T-helper 17 cell (primary cell): ENCODE data around the gene ACSF2. TPM values are rescaled to one million over a fixed set of nuclear protein-coding genes. Genes with fewer than 3 reads are reported as not detected.
A peak's percentile ranks its signal among the peaks of the same experiment; 100 is the strongest.

Source experiments
- ATAC-seq: fragments of 150-1000 bp; cut with Tn5 transposase; 2 replicates; pipeline ENCODE4 v1.10.0; 2021; ENCODE audit warnings: mild to moderate bottlenecking, moderate library complexity
- DNase-seq, 3 donors: peaks; one replicate each; pipeline versions ENCODE4 v3.0.0 to v3.0.0-alpha.2; 2020 to 2021
- H3K9me3 ChIP-seq: one replicate; pipeline ENCODE4 v1.7.0; 2013; ENCODE audit warnings: low read length, mild to moderate bottlenecking; ENCODE audit not compliant: control insufficient read depth, poor library complexity, severe bottlenecking
- H3K27ac Mint-ChIP-seq: one replicate; pipeline ENCODE4 v1.8.0; 2022; ENCODE audit warnings: mild to moderate bottlenecking, moderate library complexity, mixed read lengths
- H3K27me3 Mint-ChIP-seq: one replicate; pipeline ENCODE4 v1.8.0; 2022; ENCODE audit warnings: mixed read lengths
- H3K36me3 Mint-ChIP-seq: one replicate; pipeline ENCODE4 v1.8.0; 2022; ENCODE audit warnings: low read depth, mixed read lengths
- H3K4me1 Mint-ChIP-seq: one replicate; pipeline ENCODE4 v1.8.0; 2022; ENCODE audit warnings: mild to moderate bottlenecking, mixed read lengths
- H3K4me3 Mint-ChIP-seq: one replicate; pipeline ENCODE4 v1.8.0; 2022; ENCODE audit warnings: mild to moderate bottlenecking, moderate library complexity, mixed read lengths
- total RNA-seq, 4 donors: library from RNA in 2 of 4; stranded (reverse) in 2 of 4; gene quantifications; one replicate each; pipeline ENCODE4 v1.2.3 and lab custom pipeline; 2022 to 2026

Gene ACSF2
- total RNA-seq, 2 donors from 2014 or later, result 16.4 to 21.8 TPM

GRCh38 chr17:50432125-50432762 lies 6.2 kb downstream of the ACSF2 start:
- Mint-ChIP-seq H3K4me3 (no peak overlapping the region), H3K27me3 (no peaks in the 10 kb centered on the region), H3K36me3 (no peaks in the 10 kb centered on the region), H3K4me1 (peaks cover 2% of the 10 kb centered on the region), H3K27ac (peak overlapping the region; percentile 34)
- DNase-seq (no peak), ATAC-seq (no peak)
- no peaks in the 10 kb centered on the region for H3K9me3 ChIP-seq

DNA sequence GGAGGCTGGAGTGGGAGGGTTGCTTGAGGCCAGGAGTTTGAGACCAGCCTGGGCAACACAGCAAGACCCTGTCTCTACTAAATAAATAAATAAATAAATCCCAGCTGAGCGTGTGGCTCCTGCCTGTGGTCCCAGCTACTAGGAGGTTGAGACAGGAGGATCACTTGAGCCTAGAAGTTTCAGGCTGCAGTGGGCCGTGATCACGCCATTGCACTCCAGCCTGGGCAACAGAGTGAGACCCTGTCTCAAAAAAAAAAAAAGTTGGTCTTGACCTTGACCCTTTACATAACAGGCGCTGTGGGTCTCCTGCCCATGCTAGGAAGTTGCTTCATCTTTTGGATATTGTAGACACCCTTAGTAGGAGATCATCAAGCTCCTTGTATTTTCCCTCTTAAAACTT lies 11.4 kb downstream of the ACSF2 start:
- DNase-seq, result no peak
- H3K9me3 ChIP-seq, result no peaks in the 10 kb centered on the region
- Mint-ChIP-seq H3K27me3 (no peaks in the 10 kb centered on the region), H3K4me3 (no peak overlapping the region), H3K4me1 (no peaks in the 10 kb centered on the region), H3K36me3 (no peaks in the 10 kb centered on the region), H3K27ac (no peak overlapping the region)
- ATAC-seq, result no peak

- no peaks in the 10 kb centered on the region for H3K4me1 Mint-ChIP-seq
- no peak overlapping the region for H3K4me3 Mint-ChIP-seq
- no peaks in the 10 kb centered on the region for H3K9me3 ChIP-seq
- no peaks in the 10 kb centered on the region for H3K27me3 Mint-ChIP-seq
- no peak overlapping the region for H3K27ac Mint-ChIP-seq
- DNase-seq (no peak), ATAC-seq (no peak)
- no peaks in the 10 kb centered on the region for H3K36me3 Mint-ChIP-seq
These were observed 13.0 kb downstream of the ACSF2 start for GRCh38 chr17:50439008-50439407.

DNA sequence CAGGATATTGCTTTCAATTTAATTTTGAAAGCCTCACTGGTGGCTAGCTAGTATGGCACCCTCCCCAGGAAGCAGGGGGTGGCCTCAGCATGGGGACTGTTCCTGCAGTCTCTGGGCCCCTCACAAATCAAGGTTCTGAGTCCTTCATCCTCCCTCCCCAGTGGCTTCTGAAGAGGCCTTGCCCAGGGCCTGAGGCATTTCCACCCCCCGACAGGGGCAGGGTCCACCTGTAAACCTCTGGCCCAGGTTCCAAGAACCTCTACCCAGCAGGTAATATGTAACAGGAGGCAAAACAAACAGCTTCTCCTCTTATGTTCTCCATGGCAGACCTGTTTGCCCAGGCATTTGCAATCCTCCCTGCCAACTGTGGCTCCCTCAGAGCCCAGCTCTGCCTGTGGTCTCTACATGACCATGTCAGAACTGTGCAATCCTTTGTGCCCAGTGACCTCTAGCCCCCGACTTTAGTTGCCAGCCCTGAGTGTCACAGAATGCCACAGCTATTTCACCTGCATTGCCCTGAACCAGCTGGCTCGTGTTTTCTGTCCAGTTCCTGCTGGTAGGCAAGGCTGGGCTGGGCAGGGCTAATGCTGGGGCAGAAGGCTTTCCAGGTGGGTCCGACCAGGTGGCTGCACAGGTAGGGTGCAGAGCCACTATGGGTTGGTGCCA lies 14.3 kb downstream of the ACSF2 start:
- H3K36me3 Mint-ChIP-seq, result no peaks in the 10 kb centered on the region
- DNase-seq (no peak), ATAC-seq (no peak)
- no peak overlapping the region for H3K4me3 Mint-ChIP-seq
- H3K27me3 Mint-ChIP-seq, result no peaks in the 10 kb centered on the region
- H3K4me1 Mint-ChIP-seq, result peaks cover 2% of the 10 kb centered on the region
- no peak overlapping the region for H3K27ac Mint-ChIP-seq
- H3K9me3 ChIP-seq, result no peaks in the 10 kb centered on the region

- no peak overlapping the region for H3K4me3 Mint-ChIP-seq
- no peaks in the 10 kb centered on the region for H3K27me3 Mint-ChIP-seq
These were observed 15.1 kb downstream of the ACSF2 start for GRCh38 chr17:50440838-50441829.

DNA sequence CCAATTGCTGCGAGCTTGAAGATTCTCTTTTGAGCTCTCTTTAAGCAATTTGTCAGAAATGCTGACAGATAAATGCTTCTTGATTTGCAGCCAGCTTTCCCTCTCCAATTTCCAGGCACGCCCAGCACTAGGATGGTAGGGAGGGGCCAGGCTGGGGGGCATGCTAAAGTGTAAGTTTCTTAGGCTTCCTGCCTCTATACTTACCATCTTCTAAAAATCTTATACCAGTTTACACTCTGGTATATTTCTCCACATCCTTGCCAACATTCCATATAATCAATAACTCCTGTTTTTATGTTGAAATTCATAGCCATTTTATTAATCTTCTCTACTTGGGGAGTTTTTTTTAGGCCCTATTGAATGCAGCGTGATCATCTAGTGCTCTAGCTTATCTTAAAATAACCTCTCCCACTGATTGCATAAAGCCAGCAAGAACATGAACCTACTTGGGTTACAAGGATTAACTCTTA lies 17.5 kb downstream of the ACSF2 start:
- H3K4me3 Mint-ChIP-seq, result no peak overlapping the region
- no peak for DNase-seq

More at GRCh38 chr17:50440838-50441829, 15.1 kb downstream of the ACSF2 start:
- H3K9me3 ChIP-seq, result no peaks in the 10 kb centered on the region
- Mint-ChIP-seq H3K36me3 (no peaks in the 10 kb centered on the region), H3K4me1 (peaks cover 2% of the 10 kb centered on the region), H3K27ac (no peak overlapping the region)
- DNase-seq (no peak), ATAC-seq (no peak)

DNA sequence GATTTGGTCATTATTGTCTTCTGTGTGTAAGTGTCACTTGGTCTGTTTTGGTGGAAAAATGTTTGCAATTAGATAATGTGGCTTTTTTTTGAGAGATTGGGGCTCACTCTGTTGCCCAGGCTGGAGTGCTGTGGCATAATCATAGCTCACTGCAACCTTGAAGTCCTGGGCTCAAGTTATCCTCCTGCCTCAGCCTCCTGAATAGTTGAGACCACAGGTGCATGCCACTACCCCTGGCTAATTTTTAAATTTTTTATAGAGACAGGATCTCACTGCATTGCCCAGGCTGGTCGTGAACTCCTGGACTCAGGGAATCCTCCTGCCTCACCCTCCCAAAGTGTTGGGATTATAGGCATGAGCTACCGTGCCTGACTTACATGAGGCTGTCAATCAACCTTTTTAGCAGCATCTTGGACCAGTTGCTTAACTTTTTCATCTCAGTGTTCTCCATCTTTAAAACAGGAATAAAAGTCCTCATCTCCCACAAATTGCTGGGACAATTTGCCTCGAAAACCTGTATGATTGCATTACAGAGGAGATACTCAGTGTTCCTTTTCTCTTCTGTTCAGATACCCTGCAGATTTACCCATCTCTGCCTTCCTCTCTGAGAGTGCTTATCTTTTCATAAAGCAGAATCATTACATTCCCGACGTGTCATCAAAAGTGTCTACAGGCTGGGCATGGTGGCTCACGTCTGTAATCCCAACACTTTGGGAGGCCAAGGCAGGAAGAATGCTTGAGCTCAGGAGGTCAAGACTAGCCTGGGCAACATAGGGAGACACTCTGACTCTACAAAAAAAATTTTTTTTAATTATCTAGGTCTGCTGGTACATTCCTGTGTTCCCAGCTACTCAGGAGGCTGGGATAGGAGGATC lies 19.1 kb downstream of the ACSF2 start:
- no peaks in the 10 kb centered on the region for H3K36me3 Mint-ChIP-seq
- no peak for DNase-seq
- no peaks in the 10 kb centered on the region for H3K27me3 Mint-ChIP-seq
- no peak overlapping the region for H3K4me3 Mint-ChIP-seq
- H3K9me3 ChIP-seq, result no peaks in the 10 kb centered on the region
- no peak for ATAC-seq
- H3K27ac Mint-ChIP-seq, result no peak overlapping the region
- H3K4me1 Mint-ChIP-seq, result peaks cover 2% of the 10 kb centered on the region

More for the DNA sequence above, 17.5 kb downstream of the ACSF2 start:
- H3K4me1 Mint-ChIP-seq, result peaks cover 2% of the 10 kb centered on the region
- no peak for ATAC-seq
- H3K36me3 Mint-ChIP-seq, result no peaks in the 10 kb centered on the region
- no peaks in the 10 kb centered on the region for H3K27me3 Mint-ChIP-seq
- no peak overlapping the region for H3K27ac Mint-ChIP-seq
- no peaks in the 10 kb centered on the region for H3K9me3 ChIP-seq

GRCh38 chr17:50445730-50446325 lies 19.8 kb downstream of the ACSF2 start:
- Mint-ChIP-seq H3K27me3 (no peaks in the 10 kb centered on the region), H3K36me3 (no peaks in the 10 kb centered on the region), H3K4me1 (peaks cover 2% of the 10 kb centered on the region), H3K27ac (no peak overlapping the region), H3K4me3 (no peak overlapping the region)
- no peaks in the 10 kb centered on the region for H3K9me3 ChIP-seq
- DNase-seq (no peak), ATAC-seq (no peak)

- no peaks in the 10 kb centered on the region for H3K9me3 ChIP-seq
- H3K4me3 Mint-ChIP-seq, result no peak overlapping the region
- DNase-seq (no peak), ATAC-seq (no peak)
- H3K27me3 Mint-ChIP-seq, result no peaks in the 10 kb centered on the region
- H3K36me3 Mint-ChIP-seq, result peaks cover 2% of the 10 kb centered on the region
- peaks cover 5% of the 10 kb centered on the region for H3K4me1 Mint-ChIP-seq
- H3K27ac Mint-ChIP-seq, result no peak overlapping the region
These were observed 22.0 kb downstream of the ACSF2 start for GRCh38 chr17:50447870-50448595.

DNA sequence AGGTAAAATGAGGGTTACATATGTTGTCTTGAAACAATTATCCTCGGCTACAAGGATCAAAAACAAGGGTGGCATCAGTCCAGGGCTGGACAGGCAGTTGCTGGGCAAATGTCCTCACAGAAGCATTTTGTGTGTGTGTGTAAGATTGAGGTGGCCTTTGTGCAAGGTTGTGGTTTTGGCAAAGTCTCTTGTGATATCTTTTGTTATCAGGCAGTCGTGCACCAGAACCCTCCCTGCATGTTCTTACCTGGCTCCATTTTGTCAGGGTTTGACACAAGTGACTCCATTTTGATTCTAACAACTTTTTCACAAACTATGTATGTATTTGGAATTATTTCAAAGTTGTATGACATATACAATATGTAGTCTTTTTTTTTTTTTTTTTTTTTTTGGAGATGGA lies 22.6 kb downstream of the ACSF2 start:
- Mint-ChIP-seq H3K4me1 (peaks cover 7% of the 10 kb centered on the region), H3K27me3 (no peaks in the 10 kb centered on the region), H3K4me3 (no peak overlapping the region), H3K36me3 (peaks cover 2% of the 10 kb centered on the region), H3K27ac (no peak overlapping the region)
- DNase-seq, result no peak
- no peak for ATAC-seq
- H3K9me3 ChIP-seq, result no peaks in the 10 kb centered on the region

DNA sequence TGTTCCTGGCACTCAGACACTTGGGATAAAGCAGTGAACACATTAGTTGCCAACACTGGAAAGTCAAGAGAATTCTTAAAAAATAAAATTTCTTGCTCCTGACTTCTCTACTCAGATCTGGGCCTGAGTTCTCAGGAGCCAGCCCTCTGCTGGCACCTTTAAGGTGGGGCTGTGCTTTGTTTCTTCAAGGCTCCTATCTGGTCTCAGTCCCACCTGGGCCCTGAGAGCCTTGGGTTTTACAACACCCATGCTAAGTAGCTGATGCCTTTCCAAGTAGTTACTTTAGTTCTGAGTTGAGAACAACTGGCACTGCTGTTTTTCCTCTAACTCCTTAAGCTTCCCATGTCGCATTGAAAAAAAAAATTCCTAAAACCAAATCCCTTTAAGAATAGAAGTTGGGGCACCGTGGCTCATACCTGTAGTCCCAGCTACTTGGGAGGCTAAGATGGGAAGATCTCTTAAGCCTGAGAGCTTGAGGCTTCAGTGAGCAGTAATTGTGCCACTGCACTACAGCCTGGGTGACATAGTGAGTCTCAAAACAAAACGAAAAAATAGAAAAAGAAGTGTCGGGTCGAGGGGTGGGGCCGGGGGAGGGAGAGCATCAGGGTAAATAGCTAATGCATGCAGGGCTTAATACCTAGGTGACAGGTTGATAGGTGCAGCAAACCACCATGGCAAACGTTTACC lies 26.1 kb downstream of the ACSF2 start:
- no peaks in the 10 kb centered on the region for H3K27me3 Mint-ChIP-seq
- H3K4me1 Mint-ChIP-seq, result peaks cover 6% of the 10 kb centered on the region
- H3K4me3 Mint-ChIP-seq, result no peak overlapping the region
- H3K27ac Mint-ChIP-seq, result no peak overlapping the region
- H3K9me3 ChIP-seq, result no peaks in the 10 kb centered on the region
- DNase-seq (no peak), ATAC-seq (no peak)
- peaks cover 2% of the 10 kb centered on the region for H3K36me3 Mint-ChIP-seq
